HG03565 (cell line): ENCODE results near the gene PPP1CC.
"Not testable (repeated sequence)": the region's sequence is repeated elsewhere in the genome, so short reads cannot be mapped to it uniquely, and the experiment has no call there.

Experiments used
- ATAC-seq: cut with Tn5 transposase; IDR thresholded peaks from one replicate; pipeline ENCODE4 v1.9.1; 2021; ENCODE audit warnings: mild to moderate bottlenecking, moderate library complexity; ENCODE audit not compliant: unreplicated experiment

PPP1CC gene

DNA sequence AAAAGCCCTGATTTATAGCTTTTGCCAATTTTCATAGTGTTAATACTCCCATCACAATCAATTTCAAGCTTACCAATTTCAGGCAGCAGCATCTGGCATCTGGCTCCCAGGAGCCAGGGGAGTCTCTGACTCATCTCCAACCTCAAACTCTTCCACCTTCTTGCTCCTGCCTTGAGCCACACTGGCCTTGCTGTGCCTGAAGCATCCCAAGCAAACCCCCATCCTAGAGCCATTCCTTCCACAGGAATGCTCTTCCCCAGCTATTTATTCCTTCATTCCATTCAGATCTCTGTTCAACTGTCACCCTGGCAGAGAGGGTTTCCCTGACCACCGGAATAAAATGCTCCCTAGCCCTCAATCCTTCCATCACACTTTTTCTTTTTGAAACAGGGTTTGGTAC lies 13.9 kb upstream of the PPP1CC start:
- no peak for ATAC-seq

GRCh38 chr12:110754101-110754793 lies 11.6 kb upstream of the PPP1CC start:
- no peak for ATAC-seq

- ATAC-seq, result no peak
These were observed 8.2 kb upstream of the PPP1CC start for GRCh38 chr12:110750784-110751461.

GRCh38 chr12:110746550-110746949 lies 3.9 kb upstream of the PPP1CC start:
- ATAC-seq, result no peak

DNA sequence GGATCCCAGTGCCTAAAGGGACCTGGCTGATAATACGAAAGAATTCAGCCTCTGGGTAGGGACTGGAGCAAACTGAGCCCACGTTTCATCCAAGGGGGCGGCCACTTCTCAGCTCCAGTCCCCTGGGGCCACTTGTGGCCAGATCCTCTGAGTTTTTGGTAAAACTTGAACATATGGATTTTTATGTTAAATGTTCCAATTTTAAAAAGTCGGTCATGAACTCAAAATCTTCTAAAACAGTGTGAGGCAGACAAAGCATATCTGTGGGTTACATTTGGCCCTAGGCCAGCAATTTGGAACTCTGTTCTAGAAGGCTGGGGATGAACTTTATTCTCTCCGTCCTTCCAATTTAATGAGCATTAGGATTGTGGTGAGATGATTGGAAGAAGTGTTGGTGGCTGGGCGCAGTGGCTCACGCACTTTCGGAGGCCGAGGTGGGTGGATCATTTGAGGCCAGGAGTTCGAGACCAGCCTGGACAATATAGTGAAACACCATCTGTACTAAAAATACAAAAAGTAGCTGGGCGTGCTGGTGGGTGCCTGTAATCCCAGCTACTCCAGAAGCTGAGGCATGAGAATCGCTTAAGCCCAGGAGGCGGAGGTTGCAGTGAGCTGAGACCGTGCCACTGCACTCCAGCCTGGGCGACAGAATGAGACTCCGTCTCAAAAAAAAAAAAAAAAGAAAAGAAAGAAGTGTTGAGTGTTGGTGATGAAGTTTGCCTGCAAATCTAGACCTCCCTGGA lies 3.0 kb upstream of the PPP1CC start:
- ATAC-seq, result no peak

DNA sequence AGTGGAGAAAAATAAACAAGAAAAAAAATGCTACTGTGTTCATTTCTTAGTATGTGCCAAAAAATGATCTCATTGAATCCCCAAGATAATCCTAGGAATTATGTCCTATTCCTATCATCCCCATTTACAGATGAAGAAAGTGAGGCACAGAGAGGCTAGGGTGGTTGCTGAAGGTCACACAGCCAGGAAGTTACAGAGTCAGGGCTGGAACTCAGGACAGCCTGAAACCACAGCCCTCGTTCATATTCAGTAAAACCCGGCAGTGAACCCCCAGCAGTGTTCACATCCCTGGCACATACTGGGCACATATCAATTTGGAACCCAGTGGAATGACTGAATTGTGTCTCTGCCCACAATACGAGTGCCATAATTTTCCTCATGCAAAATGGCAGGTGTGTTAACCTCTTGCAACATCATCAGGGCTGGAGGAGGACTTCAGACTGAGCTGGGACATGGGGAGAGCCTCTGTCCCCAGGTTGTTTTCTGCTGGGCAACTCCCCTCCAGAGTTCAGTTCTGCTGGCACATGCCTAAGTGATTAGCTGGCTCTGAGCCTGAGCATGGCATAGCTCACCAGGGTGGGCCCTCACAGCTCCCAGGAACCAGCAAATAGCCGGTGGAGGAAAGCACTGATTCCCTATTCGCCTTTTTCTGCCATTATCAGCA lies 2.0 kb upstream of the PPP1CC start:
- no peak for ATAC-seq

DNA sequence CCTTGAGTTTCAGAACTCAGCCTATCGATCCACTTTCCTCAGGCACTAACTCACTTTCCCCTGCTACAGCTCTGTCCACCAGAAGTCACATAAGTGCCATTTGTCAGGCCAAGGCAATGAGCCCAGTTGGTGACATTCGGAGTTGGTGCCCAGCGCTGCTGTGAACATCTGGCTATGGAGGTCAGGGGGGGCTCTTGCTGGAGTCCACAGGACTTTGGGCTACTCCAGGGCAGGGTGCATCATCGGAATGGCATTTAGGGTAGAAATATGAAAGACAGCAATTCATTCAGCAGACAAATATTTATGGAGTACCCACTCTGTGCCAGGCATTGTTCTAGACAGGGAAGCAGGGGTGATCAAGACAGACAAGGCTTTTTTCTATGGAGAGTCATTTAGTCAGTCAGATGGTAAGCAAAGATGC lies 1.5 kb upstream of the PPP1CC start:
- ATAC-seq, result no peak

GRCh38 chr12:110743571-110744093 lies 941 bp upstream of the PPP1CC start:
- ATAC-seq, result no peak

DNA sequence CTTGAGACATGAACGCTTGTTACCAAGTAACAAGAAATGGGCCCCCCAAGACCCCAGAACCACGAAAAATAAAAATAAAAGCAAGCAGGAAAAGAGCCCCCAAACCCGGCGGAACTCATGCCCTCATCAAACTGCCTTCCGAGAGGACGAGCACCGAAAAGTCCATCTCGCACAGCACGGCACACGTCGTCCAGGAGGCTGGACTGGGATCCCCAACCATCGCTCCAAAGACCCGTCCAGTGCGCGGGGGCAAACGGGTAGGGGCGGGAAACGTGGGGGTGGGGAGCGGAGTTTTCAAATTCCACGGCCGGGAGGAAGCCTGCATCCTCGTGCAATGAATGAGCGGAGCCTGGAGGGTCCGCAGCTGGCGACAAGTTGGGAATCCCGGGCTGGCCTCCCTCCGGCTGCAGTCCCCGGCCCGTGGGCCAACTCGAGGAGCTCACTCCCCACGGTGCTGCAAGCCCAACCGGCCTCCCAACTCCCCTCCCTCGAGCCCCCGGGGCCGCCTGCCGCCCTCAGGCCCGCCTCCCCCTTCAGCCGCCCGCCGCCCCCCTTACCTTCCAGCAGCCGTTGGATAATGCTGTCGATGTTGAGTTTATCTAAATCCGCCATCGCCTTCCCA lies 484 bp downstream of the PPP1CC start:
- ATAC-seq, result no peak

DNA sequence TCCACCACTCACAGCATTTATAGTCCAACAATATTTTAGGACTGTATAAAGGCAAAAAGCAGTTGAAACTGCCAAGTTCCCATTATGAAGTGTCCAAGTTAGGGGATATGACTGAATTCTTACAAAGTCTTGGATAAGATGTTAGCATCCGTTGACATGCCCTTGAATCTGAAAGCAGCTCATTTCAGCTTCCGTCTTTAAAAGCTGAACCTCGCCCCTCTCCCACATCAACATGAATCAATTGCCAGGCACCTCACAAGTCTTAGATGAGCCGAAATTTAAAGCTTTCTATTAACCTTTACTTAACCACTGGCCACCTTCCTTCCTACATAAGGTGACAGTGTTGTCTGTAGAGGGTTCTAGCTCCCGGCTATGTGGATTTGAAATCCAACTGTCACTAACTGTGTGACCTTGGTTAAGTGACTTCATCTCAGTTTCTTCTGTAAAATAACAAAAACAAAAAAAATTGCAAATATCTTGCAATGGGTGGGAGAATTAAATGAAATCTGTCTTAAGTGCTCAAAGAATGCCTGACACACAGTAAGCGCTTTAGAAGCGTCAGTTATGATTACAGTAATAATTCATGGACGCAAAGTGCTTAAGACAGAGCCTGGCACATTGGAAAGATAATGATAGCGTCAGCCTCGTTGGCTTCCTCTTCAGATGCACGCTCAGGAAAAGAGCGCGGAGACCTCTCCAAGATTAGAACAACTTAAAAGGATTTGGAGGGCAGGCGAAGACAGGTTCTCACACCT lies 1.2 kb downstream of the PPP1CC start:
- ATAC-seq, result no peak

DNA sequence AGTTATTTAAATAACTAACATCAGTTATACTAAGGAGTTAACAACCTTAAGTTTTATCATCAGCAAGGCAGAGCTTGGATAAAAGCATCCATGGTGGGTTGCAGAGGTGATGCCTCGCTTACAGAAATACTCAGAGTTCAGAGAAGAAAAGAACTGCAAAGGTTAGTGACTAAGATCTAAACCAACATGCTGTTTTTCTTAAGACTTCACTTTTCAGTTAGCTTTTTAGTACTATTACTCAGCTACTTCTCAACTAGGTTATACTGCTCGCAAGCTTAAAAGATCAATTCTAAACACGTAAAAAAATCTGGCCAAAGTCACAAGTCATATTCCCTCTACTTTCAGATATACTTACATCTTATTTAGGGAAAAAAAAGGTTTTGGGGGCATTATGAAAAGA lies 2.8 kb downstream of the PPP1CC start:
- ATAC-seq, result no peak

DNA sequence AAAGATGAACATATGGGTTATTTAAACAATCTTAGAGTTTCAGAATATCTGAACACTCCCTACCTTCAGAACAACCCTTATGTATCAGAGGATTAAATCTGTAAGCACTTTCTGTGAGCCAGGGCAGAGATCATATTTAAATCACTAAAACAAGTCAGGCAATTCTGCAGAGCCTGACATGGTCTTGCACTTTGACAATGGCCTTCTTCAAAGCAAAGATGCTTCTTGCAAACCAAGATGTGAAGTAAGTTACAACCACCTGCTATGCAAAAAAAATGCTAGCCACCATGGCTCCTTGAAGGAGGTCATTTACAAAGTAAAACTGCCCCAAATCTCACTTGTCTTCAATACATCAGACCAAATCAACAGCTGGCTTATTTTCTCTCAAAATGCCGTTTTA lies 3.2 kb downstream of the PPP1CC start:
- ATAC-seq, result no peak

GRCh38 chr12:110737532-110737931 lies 5.2 kb downstream of the PPP1CC start:
- no peak for ATAC-seq

- not testable (repeated sequence) for ATAC-seq
These were observed 5.7 kb downstream of the PPP1CC start for GRCh38 chr12:110737016-110737415.

DNA sequence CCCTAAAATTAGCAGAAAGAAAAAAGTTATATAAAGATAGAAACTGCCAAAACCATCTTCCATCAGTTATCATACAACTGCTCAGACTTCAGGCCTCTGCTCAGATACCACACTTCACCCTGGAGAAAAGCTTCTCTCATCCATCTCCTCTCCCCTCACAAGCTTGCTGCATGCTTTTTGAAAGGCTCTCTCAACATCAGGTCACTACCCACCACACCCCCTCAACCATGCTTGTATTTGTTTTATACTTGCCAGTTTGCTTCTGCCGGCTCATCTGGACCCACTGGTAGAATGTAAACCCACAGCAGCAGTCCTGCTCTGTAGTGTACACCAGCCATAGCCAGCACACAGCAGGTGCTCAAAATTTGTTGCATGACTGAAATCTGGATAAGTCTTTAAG lies 8.8 kb downstream of the PPP1CC start:
- no peak for ATAC-seq

DNA sequence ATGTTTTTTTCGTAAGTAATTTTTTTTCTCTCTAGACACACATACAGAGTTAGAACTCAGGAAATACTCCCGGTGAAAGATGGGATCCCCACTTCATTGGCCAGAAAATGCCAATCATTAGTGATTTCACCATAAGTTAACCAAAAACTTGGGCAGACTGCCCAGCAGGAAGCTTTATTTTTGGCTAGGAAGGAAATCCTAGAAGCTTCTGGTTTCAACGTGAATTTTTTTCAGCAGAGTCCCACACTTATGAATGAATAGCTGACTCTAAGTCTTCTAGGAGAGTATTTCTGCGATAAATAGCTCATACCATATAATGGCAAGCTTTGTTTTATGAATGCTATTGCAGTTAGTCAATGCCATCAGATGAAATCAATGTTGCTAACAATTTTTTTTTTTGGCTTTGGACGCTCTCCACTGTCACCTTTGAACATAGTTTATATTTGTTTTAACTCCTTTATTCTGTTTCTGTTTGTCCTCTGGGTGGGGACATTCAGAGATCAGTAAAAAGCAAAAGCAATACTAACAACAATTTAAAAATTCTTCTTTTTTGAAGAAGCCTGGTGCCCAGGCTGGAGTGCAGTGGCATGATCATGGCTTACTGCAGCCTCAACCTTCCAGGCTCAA lies 9.5 kb downstream of the PPP1CC start:
- ATAC-seq, result no peak

- ATAC-seq, result no peak
These were observed 10.1 kb downstream of the PPP1CC start for GRCh38 chr12:110732572-110732971.

DNA sequence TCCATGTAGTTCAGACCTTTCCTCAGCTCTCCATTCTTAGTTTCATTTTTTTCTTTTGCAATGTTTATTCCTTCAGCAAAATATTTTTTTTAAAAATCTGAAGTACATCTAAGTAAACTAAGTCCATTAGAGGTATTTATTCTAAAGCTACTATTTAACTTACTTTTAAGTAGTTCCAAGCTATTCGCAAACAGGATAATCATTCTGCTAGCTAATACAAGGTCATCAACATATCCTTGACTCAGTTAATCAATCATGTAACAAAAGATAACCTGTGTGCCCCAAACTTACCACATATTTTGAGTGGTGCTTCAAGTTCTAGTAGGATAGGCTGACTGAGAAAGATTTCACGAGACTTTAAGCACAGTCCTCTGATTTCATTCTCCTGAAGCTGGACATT lies 11.2 kb downstream of the PPP1CC start:
- ATAC-seq, result no peak

DNA sequence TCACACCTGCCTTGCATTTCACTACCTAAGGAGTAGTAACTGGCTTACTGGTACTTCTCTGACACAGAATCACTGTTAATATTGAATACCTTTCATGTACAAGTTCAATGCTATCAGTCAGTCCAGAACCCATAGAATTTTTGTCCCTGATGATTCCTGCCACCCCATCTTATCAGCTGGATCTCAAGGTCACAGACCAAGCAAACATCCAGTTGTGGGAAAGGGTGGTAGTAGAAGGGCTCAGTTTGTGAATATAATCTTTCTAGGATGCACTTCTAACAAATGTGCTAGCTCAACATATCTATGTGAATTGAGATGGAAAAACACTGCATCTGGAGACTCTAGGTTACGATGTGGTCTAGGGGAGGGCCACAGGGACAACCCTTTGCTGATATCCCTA lies 14.1 kb downstream of the PPP1CC start:
- ATAC-seq, result no peak
